MG63 (cell line): Measurements from ENCODE around the gene DNTT. TPM values are rescaled to one million over a fixed set of nuclear protein-coding genes. Genes with fewer than 3 reads are reported as not detected.

Experiments used
- DNase-seq: peaks from one replicate; pipeline ENCODE4 v3.0.0-alpha.2; 2020
- H3K27me3 ChIP-seq: fragments of 250-450 bp; sonication (Bioruptor Pico); 2 replicates; pipeline ENCODE4 v1.5.1; 2020; ENCODE audit warnings: mild to moderate bottlenecking, moderate library complexity
- H3K36me3 ChIP-seq: fragments of 250-450 bp; sonication (Bioruptor Pico); 2 replicates; pipeline ENCODE4 v1.5.1; 2020; ENCODE audit warnings: mild to moderate bottlenecking, moderate library complexity
- H3K4me3 ChIP-seq: fragments of 250-450 bp; sonication (Bioruptor Pico); 2 replicates; pipeline ENCODE4 v1.5.1; 2020; ENCODE audit warnings: mild to moderate bottlenecking, moderate library complexity
- H3K9me3 ChIP-seq: fragments of 250-450 bp; sonication (Bioruptor Pico); 2 replicates; pipeline ENCODE4 v1.5.1; 2020; ENCODE audit warnings: mild to moderate bottlenecking, moderate library complexity
- total RNA-seq: library from RNA; depleted of rRNA; stranded (reverse); fragments of >200 nt; shearing (Covaris generic); gene quantifications from 2 replicates; pipeline ENCODE4 v1.2.3, GENCODE V29; 2014; ENCODE audit warnings: low replicate concordance

DNTT gene
- total RNA-seq, 1 experiment from 2014 or later: not detected

DNA sequence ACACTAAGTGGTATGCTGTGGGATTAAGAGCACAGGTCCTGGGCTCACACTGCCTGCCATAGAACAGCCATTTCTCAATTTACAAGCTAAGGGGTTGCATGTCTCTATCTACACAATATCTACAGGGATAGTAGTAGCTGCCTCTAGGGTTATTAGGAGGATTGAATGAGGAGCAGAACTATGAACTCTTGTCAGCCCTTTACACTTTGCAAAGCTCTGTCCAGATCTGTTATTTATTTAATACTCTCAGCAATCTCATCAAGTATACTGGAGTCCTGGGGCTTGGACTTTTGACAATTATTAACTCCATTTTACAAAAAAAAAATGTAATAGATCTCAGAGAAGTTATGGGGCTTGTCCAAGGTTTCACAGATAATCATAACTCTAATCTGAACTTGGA, 47.8 kb downstream of the DNTT start:
- H3K27me3 ChIP-seq: peaks cover 18% of the 10 kb centered on the region
- DNase-seq: no peak
- H3K4me3 ChIP-seq: no peak overlapping the region
- 0 out of 2 replicates have a peak, but pooled peaks cover 1% of the 10 kb centered on the region for H3K9me3 ChIP-seq
- no peaks in the 10 kb centered on the region for H3K36me3 ChIP-seq

DNA sequence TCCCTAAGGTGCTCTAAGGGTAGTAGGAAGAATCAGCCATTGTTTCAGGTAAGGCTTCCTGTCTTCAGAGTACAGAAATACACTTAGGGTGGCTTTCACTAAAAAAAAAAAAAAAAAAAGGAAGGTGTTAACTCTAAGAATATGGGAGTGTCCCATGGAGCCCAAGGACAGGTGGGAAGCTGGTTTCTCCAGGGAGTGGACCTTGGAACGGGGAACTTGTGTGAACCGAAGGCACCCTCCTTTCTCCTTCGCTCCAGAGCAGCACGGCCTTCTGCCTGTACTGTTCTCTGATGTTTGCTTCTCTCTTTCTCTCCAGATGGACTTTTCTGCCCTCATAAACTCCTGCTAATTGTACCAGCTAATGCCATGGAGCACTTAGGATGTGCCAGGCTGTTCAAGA, 48.3 kb downstream of the DNTT start:
- no peaks in the 10 kb centered on the region for H3K36me3 ChIP-seq
- no peak for DNase-seq
- no peaks in the 10 kb centered on the region for H3K9me3 ChIP-seq
- peaks cover 23% of the 10 kb centered on the region for H3K27me3 ChIP-seq
- H3K4me3 ChIP-seq: no peak overlapping the region

DNA sequence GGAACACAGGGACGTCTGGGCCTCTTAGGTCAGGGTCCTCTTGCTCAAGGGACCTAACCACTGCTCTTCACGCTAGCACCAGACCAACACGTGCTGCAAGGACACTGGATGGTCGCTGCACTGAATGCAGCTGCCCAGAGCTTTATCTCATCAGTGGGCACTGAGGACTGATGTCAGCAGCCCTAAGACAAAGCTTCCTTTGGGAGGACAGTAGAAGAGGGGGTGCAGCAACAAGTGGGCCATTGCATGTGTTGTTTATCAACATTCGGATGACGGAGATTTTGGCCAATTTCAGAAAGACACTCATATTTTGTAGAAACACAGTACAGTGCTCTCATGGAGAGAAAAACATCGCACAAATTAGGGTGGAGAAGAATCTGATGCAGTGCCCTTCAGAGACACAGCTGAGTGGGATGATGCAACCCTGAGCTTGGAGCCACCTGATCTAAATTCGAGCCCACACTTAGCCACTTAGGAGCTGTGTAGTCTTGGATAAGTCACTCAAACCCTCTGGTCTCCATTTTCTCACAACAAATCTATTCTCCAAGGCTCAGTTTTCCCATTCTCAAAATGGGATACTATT, 52.9 kb downstream of the DNTT start:
- Histone ChIP-seq H3K9me3 (no peaks in the 10 kb centered on the region), H3K36me3 (no peaks in the 10 kb centered on the region), H3K4me3 (no peak overlapping the region), H3K27me3 (peaks cover 25% of the 10 kb centered on the region)
- no peak for DNase-seq

DNA sequence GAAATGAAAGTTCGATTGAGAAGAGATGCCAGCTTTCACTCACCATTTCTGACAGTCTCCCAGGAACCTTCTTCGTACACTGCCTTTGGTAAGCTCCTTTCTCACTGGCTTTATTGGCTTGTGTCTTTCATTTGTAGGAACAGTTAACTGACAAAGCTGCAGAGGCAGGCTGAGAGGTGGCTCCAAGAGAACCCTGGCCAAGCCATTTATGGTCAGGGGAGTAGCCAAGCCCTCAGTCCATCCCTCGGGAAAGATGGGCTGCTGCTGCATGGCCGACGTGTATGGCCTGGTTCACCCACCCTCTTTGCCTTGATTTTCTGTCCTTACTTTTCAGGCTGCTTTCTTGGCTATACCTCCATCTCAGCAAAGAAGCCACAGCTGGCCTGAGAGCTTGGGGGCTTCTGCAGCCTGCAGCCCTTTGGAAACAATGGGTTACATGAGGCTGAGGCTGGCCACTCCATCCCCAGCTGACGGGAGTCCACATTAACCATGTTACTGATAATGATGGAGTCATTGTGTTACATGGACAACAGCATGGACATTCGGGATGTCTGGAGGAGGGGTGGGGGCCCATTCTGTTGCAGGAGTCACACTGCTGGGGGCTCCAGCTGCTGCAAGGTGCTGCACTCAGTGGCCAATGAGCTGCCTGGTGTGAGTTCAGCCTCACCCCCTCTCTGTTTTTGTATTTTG, 54.8 kb downstream of the DNTT start, which contains the start of gene OPALIN:
Gene OPALIN (minus strand): TSS at position 152 of the 690 bp plus-strand sequence. CDS start 106 bp downstream, at position 46.
- Histone ChIP-seq H3K36me3 (no peaks in the 10 kb centered on the region), H3K4me3 (no peak within 1 kb of the TSS), H3K9me3 (0 out of 2 replicates have a peak, but pooled peaks cover 2% of the 10 kb centered on the region), H3K27me3 (peaks cover 23% of the 10 kb centered on the region)
- DNase-seq: no peak

DNA sequence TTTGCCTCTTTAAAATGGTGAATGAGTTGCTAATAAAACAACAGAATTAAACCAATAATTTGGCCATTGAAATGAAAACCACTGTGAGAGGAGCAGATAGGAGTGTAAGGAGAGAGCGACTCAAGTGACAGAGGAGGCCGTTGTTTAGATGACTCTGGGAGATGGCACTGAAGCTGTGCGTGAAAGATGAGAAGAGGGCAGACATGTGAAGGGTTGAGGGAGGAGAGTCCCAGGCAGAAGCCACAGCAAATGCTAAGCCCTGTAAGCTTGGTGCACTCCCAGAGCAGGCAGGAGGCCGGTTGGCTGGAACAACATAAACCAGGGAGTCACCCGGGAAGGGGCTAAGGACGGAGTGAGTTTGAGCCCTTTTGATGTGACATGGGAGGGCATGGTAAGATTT, 55.4 kb downstream of the DNTT start:
- 0 out of 2 replicates have a peak, but pooled peaks cover 2% of the 10 kb centered on the region for H3K9me3 ChIP-seq
- peaks cover 19% of the 10 kb centered on the region for H3K27me3 ChIP-seq
- DNase-seq: no peak
- H3K36me3 ChIP-seq: no peaks in the 10 kb centered on the region
- no peak overlapping the region for H3K4me3 ChIP-seq

DNA sequence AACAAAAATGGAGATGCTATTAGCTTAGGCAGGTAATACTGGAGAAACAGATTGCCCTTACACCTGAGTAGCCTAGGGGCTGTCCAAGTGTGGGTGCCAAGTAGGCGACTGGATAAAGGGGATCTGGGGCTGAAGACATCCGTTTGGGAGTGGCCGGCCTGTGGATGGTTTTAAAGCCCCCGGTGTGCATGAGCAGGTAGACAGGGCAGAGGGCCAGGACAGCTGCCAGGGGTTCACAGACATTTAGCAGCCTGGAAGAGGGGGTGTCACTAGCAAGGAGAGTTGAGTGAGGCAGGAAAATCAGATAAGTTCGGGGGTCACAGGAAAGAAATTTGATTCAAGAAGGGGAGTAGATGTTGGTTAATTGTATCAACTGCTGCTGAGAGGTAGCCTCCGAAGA, 56.1 kb downstream of the DNTT start:
- no peak for DNase-seq
- H3K4me3 ChIP-seq: no peak overlapping the region
- H3K36me3 ChIP-seq: no peaks in the 10 kb centered on the region
- H3K27me3 ChIP-seq: peaks cover 18% of the 10 kb centered on the region
- 0 out of 2 replicates have a peak, but pooled peaks cover 2% of the 10 kb centered on the region for H3K9me3 ChIP-seq

DNA sequence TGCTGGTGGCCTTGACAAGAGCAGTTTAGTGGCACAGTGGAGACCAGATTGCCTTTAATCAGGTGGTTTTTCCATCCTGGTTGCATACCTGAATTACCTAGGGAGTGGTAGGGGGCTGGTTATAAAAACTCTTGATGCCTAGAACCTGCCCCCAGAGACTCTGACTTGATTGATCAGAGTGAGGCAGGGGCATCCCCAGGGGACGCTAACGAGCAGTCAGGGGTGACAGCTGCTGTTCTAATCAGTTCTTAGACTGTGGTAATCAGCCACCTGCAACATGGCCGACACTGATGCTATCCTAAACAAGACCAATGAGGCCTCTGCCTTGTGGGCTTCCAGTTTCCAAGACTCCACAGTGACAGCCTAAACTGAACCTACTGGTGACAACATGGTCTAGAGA, 56.5 kb downstream of the DNTT start:
- H3K27me3 ChIP-seq: peaks cover 18% of the 10 kb centered on the region
- 0 out of 2 replicates have a peak, but pooled peaks cover 2% of the 10 kb centered on the region for H3K9me3 ChIP-seq
- no peak overlapping the region for H3K4me3 ChIP-seq
- no peak for DNase-seq
- H3K36me3 ChIP-seq: no peaks in the 10 kb centered on the region

DNA sequence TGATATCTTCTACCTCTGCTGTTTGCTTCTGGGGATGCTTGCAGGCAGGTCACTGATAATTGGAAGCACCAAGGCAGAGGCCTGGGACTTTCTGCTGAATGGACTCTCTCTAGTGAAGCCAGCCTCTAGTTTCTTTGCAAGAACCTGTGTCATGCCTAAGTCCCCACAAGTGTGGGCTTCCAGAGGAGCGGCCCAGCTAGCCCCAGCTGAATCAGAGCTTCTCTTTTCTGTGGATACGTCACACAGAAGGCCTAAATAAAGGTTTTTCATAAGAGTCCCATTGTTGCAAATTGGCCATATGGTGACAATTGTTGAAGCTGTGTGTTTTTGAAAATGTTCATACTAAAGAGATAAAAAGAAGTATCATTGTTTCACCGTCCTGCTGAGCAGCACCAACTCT, 61.3 kb downstream of the DNTT start:
- Histone ChIP-seq H3K27me3 (no peaks in the 10 kb centered on the region), H3K9me3 (0 out of 2 replicates have a peak, but pooled peaks cover 2% of the 10 kb centered on the region), H3K36me3 (no peaks in the 10 kb centered on the region), H3K4me3 (no peak overlapping the region)
- DNase-seq: no peak

DNA sequence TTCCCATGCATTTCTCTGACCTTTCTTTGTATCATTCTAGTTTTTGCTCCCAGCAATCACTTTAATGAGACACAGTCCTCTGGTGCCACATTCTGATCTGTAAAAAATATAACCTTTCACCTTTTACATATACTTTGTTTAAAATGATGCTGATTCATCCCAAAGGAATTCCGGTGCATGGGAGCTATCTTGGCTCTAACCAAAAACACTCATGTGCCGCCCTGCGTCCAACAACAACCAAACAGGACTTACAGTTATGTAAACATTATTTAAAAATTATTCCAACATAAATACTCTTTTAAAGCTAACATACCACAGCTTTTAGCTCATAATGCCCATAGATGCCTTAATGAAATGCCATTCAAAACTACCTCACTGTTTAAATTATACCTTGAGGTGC, 62.3 kb downstream of the DNTT start:
- Histone ChIP-seq H3K36me3 (no peaks in the 10 kb centered on the region), H3K27me3 (no peaks in the 10 kb centered on the region), H3K9me3 (0 out of 2 replicates have a peak, but pooled peaks cover 2% of the 10 kb centered on the region), H3K4me3 (no peak overlapping the region)
- DNase-seq: peak; percentile 87

DNA sequence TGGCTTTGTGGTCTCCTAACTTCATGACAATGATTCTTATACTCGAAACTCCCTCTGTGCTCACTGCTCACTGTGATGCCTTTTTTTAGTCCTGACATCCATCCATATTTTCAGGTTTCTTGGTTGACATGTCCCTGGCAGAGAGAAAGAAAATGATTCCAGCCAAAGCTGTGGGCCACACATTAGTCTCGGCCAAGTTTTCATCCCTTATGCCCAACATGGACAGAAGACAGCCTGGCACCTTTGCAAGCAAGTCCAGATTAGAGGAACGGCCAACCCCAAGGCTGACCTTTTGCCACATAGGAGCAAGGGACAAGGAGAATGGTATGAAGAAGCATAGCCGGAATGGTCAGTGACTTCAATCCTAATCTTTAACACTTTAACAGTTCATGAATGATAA, 63.2 kb downstream of the DNTT start:
- 0 out of 2 replicates have a peak, but pooled peaks cover 1% of the 10 kb centered on the region for H3K9me3 ChIP-seq
- no peaks in the 10 kb centered on the region for H3K27me3 ChIP-seq
- H3K4me3 ChIP-seq: no peak overlapping the region
- no peaks in the 10 kb centered on the region for H3K36me3 ChIP-seq
- DNase-seq: no peak

DNA sequence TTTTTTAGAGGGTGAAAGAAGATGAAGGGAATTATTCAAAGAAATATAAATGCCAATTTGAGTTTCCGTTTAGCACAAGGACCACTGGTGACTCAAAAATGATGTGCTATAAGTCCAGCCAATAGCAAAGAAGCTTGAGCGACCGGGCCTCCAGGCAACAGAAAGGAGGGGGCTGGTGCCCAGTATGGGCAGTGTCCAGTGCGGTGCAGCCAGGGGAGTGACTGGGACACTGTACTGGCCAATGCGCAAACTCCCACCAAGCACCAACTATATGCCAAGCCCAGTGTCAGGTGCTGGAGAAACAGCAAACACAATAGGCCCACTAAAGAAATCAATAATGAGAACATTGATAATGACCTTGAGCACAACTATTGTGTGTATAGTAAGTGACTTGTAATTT, 64.7 kb downstream of the DNTT start:
- H3K4me3 ChIP-seq: no peak overlapping the region
- H3K36me3 ChIP-seq: no peaks in the 10 kb centered on the region
- DNase-seq: no peak
- H3K9me3 ChIP-seq: no peaks in the 10 kb centered on the region
- H3K27me3 ChIP-seq: no peaks in the 10 kb centered on the region

DNA sequence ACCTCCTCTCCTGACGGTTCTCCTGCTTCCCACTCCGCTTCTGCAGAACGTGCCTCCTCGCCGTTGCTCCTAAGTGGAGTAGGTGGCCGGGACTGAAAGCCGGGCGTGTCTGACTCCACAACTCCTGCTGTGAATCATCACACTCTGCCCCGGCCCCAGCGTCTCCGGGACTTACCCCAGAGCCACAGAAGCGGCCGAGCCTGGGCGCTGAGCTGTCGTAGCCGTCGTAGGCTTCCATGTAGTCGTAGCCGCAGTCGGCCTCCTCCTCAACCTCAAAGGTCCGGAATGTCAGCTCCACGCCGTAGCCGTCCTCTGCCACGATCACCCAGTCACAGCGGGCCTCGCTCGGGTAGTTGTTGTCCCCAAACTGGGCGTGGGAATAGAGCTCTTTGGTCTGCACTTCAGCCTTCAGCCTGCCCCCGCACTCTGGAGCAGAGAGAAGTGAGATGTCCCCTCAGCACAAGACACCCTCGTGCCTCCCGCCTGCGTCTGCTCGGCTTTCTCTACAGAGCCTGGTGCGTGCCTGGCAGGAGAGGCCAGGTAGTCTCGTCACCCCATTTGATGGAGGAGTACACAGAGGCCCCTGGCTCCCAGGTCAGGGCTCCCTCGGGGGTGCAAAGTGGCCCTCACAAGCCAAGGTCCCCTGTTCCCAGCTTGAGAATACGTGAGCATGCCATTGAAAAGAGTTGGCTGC, 65.8 kb downstream of the DNTT start:
- no peaks in the 10 kb centered on the region for H3K27me3 ChIP-seq
- DNase-seq: peak; percentile 57
- no peak overlapping the region for H3K4me3 ChIP-seq
- H3K36me3 ChIP-seq: no peaks in the 10 kb centered on the region
- no peaks in the 10 kb centered on the region for H3K9me3 ChIP-seq

DNA sequence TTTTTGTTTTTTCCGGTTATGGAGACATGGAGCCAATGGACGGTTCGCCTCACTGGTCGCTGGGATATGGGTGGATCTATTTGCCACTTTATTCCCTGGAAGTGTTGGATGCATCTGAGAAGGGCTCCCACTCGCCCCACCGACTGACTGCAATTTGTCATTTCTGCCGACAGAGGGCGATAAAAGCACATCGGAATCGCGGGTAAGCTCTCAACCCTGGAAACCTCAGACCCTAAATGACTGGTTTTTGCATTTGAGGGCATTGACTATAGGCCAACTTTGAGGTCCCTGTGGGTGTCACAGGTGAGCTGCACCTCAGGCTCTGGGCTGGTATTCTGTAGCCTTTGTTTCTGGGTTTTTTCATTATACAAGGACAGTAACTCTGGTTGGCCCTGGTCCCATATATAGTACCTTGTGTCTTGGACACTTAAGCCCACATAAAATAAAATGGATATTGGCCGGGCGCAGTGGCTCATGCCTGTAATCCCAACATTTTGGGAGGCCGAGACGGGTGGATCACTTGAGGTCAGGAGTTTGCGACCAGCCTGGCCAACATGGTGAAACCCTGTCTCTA, 66.4 kb downstream of the DNTT start:
- no peaks in the 10 kb centered on the region for H3K36me3 ChIP-seq
- no peaks in the 10 kb centered on the region for H3K27me3 ChIP-seq
- no peaks in the 10 kb centered on the region for H3K9me3 ChIP-seq
- H3K4me3 ChIP-seq: no peak overlapping the region
- peak; percentile 31 for DNase-seq

DNA sequence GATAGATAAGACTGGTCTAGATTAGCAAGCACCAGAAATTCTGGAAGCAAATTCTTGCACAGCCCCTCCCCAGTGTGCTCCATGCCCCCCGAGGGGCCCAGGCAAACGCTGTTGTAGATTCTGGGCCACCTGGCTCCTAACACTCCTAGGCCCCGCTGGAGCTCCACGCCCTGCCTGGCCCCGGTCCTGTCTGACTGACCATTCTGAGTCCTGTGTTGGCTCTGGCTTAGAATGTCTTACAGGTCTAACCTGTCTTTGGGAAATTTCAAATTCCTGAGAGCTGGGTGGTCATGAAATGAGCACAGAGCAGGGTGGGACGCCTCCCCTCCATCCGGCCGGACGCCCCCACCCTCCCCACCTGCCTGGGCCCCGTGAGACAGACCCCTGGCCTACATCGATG, 67.1 kb downstream of the DNTT start:
- Histone ChIP-seq H3K27me3 (no peaks in the 10 kb centered on the region), H3K9me3 (no peaks in the 10 kb centered on the region), H3K36me3 (no peaks in the 10 kb centered on the region), H3K4me3 (no peak overlapping the region)
- no peak for DNase-seq

DNA sequence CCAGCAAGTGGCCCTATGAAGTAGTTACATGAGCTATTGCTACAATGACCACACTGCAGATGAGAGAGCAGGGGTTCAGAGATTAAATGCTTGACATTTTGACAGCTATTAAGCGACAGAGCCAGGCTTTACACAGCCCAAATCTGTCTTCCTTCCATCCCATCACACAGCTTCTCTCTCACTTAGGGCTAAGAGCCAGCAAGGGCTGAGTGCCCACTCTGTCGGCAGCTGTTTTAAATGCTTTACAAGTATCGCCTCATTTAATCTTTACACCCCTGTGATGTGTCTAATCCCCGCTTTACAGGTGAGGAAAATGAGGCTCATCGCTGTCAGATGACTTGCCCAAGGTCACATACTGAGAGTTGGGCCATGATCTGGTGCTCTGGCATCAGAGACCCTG, 69.8 kb downstream of the DNTT start:
- Histone ChIP-seq H3K27me3 (no peaks in the 10 kb centered on the region), H3K36me3 (no peaks in the 10 kb centered on the region), H3K4me3 (no peak overlapping the region), H3K9me3 (no peaks in the 10 kb centered on the region)
- no peak for DNase-seq

DNA sequence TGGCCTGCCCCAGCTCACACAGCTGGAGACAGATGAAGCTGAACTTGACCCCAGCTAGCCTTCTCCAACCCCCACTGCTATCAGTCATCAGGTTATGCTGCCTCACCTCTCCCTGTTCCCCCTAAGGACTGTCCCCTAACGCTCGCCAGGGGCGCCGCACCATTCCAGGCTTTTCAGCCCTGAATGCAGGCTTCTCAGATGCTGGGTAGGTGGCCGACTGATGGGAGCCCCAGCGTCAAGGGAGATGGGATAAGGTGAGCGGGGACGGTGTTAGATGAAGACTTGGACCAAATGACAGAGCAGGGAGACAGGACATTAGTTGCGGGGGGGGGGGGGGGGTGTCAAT, 70.4 kb downstream of the DNTT start:
- Histone ChIP-seq H3K4me3 (no peak overlapping the region), H3K27me3 (no peaks in the 10 kb centered on the region), H3K9me3 (no peaks in the 10 kb centered on the region), H3K36me3 (no peaks in the 10 kb centered on the region)
- no peak for DNase-seq
